HCT116 (cell line): ENCODE measurements around the gene FLVCR1. TPM values are rescaled to one million over a fixed set of nuclear protein-coding genes. Genes with fewer than 3 reads are reported as not detected.

ENCODE experiments used
- ATAC-seq: fragments of 200-7000 bp; cut with Tn5 transposase; 2 replicates; pipeline ENCODE4 v1.9.1; 2020; ENCODE audit warnings: mild to moderate bottlenecking, moderate library complexity
- BruUV-seq: library from RNA; stranded (reverse); fragments of 400-500 nt; replicated peaks from 2 replicates; lab custom pipeline; 2021; lab: Mats Ljungman, UMichigan
- CTCF ChIA-PET: fragments of 300-600 bp; sonication (Branson Sonifier 250); formaldehyde crosslinking; loops from one replicate; lab custom pipeline; 2021; ENCODE audit warnings: antibody characterized with exemption; lab: Charles Lee
- POLR2A ChIA-PET: fragments of 300-600, 350-600 bp; sonication (Branson Sonifier 250); formaldehyde crosslinking; loops from one replicate; lab custom pipeline; 2021; ENCODE audit warnings: antibody characterized with exemption; lab: Charles Lee
- RAD21 ChIA-PET, 2 experiments: fragments of 300-600 bp; sonication (Branson Sonifier 250); formaldehyde crosslinking; loops; one replicate each; lab custom pipeline; 2023; ENCODE audit warnings: low total read pairs in 2 of 2; ENCODE audit not compliant: uncharacterized antibody in 2 of 2, unreplicated experiment in 2 of 2, low non-redundant PET in 1 of 2; lab: Charles Lee
- DNase-seq: peaks from one replicate; pipeline ENCODE4 v3.0.0-alpha.2; 2010; ENCODE audit warnings: low read depth, low spot score
- H2AFZ ChIP-seq: fragments of 200-600 bp; shearing (Covaris generic), sonication (generic); 2 replicates; pipeline ENCODE4 v1.6.1; 2017; ENCODE audit warnings: low read depth, mixed run types, mixed read lengths, antibody characterized with exemption, low read length; ENCODE audit not compliant: poor library complexity, severe bottlenecking
- H3K27ac ChIP-seq: 2 replicates; pipeline ENCODE4 v1.5.1; 2012; ENCODE audit warnings: low read depth, low read length
- H3K27me3 ChIP-seq: fragments of 200-600 bp; sonication (generic); 2 replicates; pipeline ENCODE4 v1.6.1; 2016; ENCODE audit warnings: mixed run types, low read length, mixed read lengths; ENCODE audit not compliant: insufficient read depth
- H3K36me3 ChIP-seq, 2 experiments: fragments of 200-500 bp in 1 of 2; fragments of 200-600 bp in 1 of 2; sonication (Bioruptor generic) in 1 of 2; sonication (generic) in 1 of 2; 2 replicates each; pipeline versions ENCODE4 v1.5.1 to v1.6.1; 2014 to 2016; ENCODE audit warnings: low read length in 2 of 2, inconsistent platforms in 1 of 2, mixed read lengths in 1 of 2, mixed run types in 1 of 2; ENCODE audit not compliant: insufficient read depth in 2 of 2, control insufficient read depth in 1 of 2
- H3K4me1 ChIP-seq, 2 experiments: fragments of 200-600 bp in 1 of 2; sonication (generic) in 1 of 2; 2 replicates each; pipeline versions ENCODE4 v1.5.1 to v1.6.1; 2012 to 2017; ENCODE audit warnings: low read length in 2 of 2, inconsistent platforms in 1 of 2, mild to moderate bottlenecking in 1 of 2, mixed read lengths in 1 of 2, mixed run types in 1 of 2, moderate library complexity in 1 of 2; ENCODE audit not compliant: insufficient read depth in 2 of 2, control insufficient read depth in 1 of 2
- H3K4me2 ChIP-seq: fragments of 200-600 bp; sonication (generic); 2 replicates; pipeline ENCODE4 v1.6.1; 2017; ENCODE audit warnings: mixed run types, low read length, mixed read lengths
- H3K4me3 ChIP-seq, 2 experiments: fragments of 200-600 bp in 1 of 2; sonication (generic) in 1 of 2; replicated peaks in 1 of 2; 2 replicates each; pipeline ENCODE4 v1.5.1; 2011 to 2016; ENCODE audit warnings: low read length in 2 of 2, control low read depth in 1 of 2, low read depth in 1 of 2, mild to moderate bottlenecking in 1 of 2, mixed read lengths in 1 of 2, mixed run types in 1 of 2
- H3K79me2 ChIP-seq: fragments of 200-600 bp; sonication (generic); 2 replicates; pipeline ENCODE4 v1.6.1; 2017; ENCODE audit warnings: mild to moderate bottlenecking, mixed run types, low read length, moderate library complexity, mixed read lengths; ENCODE audit not compliant: insufficient read depth
- H3K9ac ChIP-seq: fragments of 200-600 bp; sonication (generic); 2 replicates; pipeline ENCODE4 v1.6.1; 2016; ENCODE audit warnings: low read length, mixed read lengths
- H3K9me2 ChIP-seq: fragments of 200-600 bp; sonication (generic), shearing (Covaris generic); 2 replicates; pipeline ENCODE4 v1.6.1; 2017; ENCODE audit warnings: mixed run types, mild to moderate bottlenecking, moderate library complexity; ENCODE audit not compliant: insufficient read depth
- H3K9me3 ChIP-seq, 2 experiments: fragments of 200-500 bp in 1 of 2; fragments of 200-600 bp in 1 of 2; sonication (Bioruptor generic) in 1 of 2; sonication (generic) in 1 of 2; 2 replicates each; pipeline ENCODE4 v1.6.1; 2014 to 2017; ENCODE audit warnings: low read length in 2 of 2, mixed read lengths in 2 of 2, inconsistent platforms in 1 of 2, low read depth in 1 of 2, mild to moderate bottlenecking in 1 of 2, mixed run types in 1 of 2, moderate library complexity in 1 of 2; ENCODE audit not compliant: control insufficient read depth in 1 of 2, insufficient read depth in 1 of 2
- H4K20me1 ChIP-seq: fragments of 200-600 bp; sonication (generic), shearing (Covaris generic); 2 replicates; pipeline ENCODE4 v1.6.1; 2017; ENCODE audit warnings: mixed run types, mild to moderate bottlenecking, moderate library complexity; ENCODE audit not compliant: insufficient read depth
- CBX3 ChIP-seq: IDR thresholded peaks from 2 replicates; pipeline ENCODE4 v1.6.1; 2012; ENCODE audit warnings: low read depth
- CEBPB ChIP-seq: IDR thresholded peaks from 2 replicates; pipeline ENCODE4 v1.6.1; 2012; ENCODE audit warnings: low read depth
- ELF1 ChIP-seq: IDR thresholded peaks from 2 replicates; pipeline ENCODE4 v1.6.1; 2012; ENCODE audit warnings: low read depth, borderline replicate concordance
- EZH2 ChIP-seq: fragments of 200-600 bp; sonication (generic); IDR thresholded peaks from 2 replicates; pipeline ENCODE4 v1.6.1; 2017; ENCODE audit warnings: antibody characterized with exemption, mixed run types
- FOSL1 ChIP-seq: IDR thresholded peaks from 2 replicates; pipeline ENCODE4 v1.6.1; 2012; ENCODE audit warnings: low read depth
- JUND ChIP-seq: IDR thresholded peaks from 2 replicates; pipeline ENCODE4 v1.6.1; 2012
- POLR2AphosphoS5 ChIP-seq: IDR thresholded peaks from 2 replicates; pipeline ENCODE4 v1.6.1; 2011; ENCODE audit warnings: mild to moderate bottlenecking, low read depth, low read length, moderate library complexity
- RAD21 ChIP-seq: IDR thresholded peaks from 2 replicates; pipeline ENCODE4 v1.6.1; 2012; ENCODE audit warnings: low read depth, mild to moderate bottlenecking
- REST ChIP-seq: IDR thresholded peaks from 2 replicates; pipeline ENCODE4 v1.6.1; 2012; ENCODE audit warnings: low read depth
- SP1 ChIP-seq: IDR thresholded peaks from 2 replicates; pipeline ENCODE4 v1.6.1; 2012; ENCODE audit warnings: low read depth
- SRF ChIP-seq: IDR thresholded peaks from 2 replicates; pipeline ENCODE4 v1.6.1; 2012; ENCODE audit warnings: low read depth
- ZBTB33 ChIP-seq: IDR thresholded peaks from 2 replicates; pipeline ENCODE4 v1.6.1; 2011; ENCODE audit warnings: mild to moderate bottlenecking, low read length, moderate library complexity; ENCODE audit not compliant: insufficient replicate concordance; ENCODE audit errors: extremely low read depth
- ZNF274 ChIP-seq: fragments of 200-500 bp; sonication (Bioruptor generic); IDR thresholded peaks from 2 replicates; pipeline ENCODE4 v1.6.1; 2014; ENCODE audit warnings: mild to moderate bottlenecking, low read depth, low read length, inconsistent platforms
- intact Hi-C: fragments of 100-400 bp; cut with micrococcal nuclease; formaldehyde crosslinking; loops from 2 replicates; pipeline ENCODE4 v1.10.0; 2022
- total RNA-seq: library from RNA; stranded (reverse); gene quantifications from one replicate; pipeline ENCODE4 v1.2.1, GENCODE V29; 2021; ENCODE audit not compliant: unreplicated experiment

Gene FLVCR1
- total RNA-seq, 1 experiment from 2014 or later = 19.0 TPM

- no peak overlapping the region for H3K27ac ChIP-seq
- ChIA-PET POLR2A (no interaction called here), CTCF (no interaction called here)
Measured at GRCh38 chr1:212822956-212823355, 35.1 kb upstream of the FLVCR1 start.

More at GRCh38 chr1:212822956-212823355, 35.1 kb upstream of the FLVCR1 start:
- Histone ChIP-seq H3K4me1 (no peaks in the 10 kb centered on the region), H3K79me2 (no peaks in the 10 kb centered on the region), H4K20me1 (no peaks in the 10 kb centered on the region), H3K9me3 (peaks cover 7 to 11% of the 10 kb centered on the region in 2 experiments; a peak in 2 of 4 replicates), H3K9ac (no peak overlapping the region), H3K27me3 (no peaks in the 10 kb centered on the region), H3K4me2 (no peak overlapping the region), H3K36me3 (no peaks in the 10 kb centered on the region), H2AFZ (no peak overlapping the region), H3K9me2 (no peaks in the 10 kb centered on the region), H3K4me3 (no peak overlapping the region)
- DNase-seq (no peak), ATAC-seq (no peak)
- RAD21 ChIA-PET = no interaction called here
- no TSS peak for BruUV-seq
- intact Hi-C loops = no loop called here
- no peak for TF ChIP-seq CBX3
- TF ChIP-seq ZNF274 = no peak
- TF ChIP-seq SP1 = no peak
- no peak for TF ChIP-seq JUND
- TF ChIP-seq CEBPB = no peak
- TF ChIP-seq ZBTB33 = no peak
- no peak for TF ChIP-seq EZH2
- no peak for TF ChIP-seq REST
- TF ChIP-seq RAD21 = no peak
- TF ChIP-seq ELF1 = no peak
- TF ChIP-seq POLR2AphosphoS5 = no peak
- TF ChIP-seq FOSL1 = no peak
- TF ChIP-seq SRF = no peak
